Activated naive CD8-positive, alpha-beta T cell treated with anti-CD3 and anti-CD28 coated beads, Interleukin-2, amount 50 U/mL, for 24 hours (primary cell): ENCODE data around the gene TARM1.
"Not testable (repeated sequence)": the region's sequence is repeated elsewhere in the genome, so short reads cannot be mapped to it uniquely, and the experiment has no call there.

Experiments
- ATAC-seq: fragments of 150-1000 bp; cut with Tn5 transposase; one replicate; pipeline ENCODE4 v1.10.0; 2021
- DNase-seq: peaks from one replicate; pipeline ENCODE4 v3.0.0; 2021
- H3K27ac Mint-ChIP-seq: one replicate; pipeline ENCODE4 v1.8.0; 2021; ENCODE audit warnings: mild to moderate bottlenecking, mixed read lengths
- H3K27me3 Mint-ChIP-seq: one replicate; pipeline ENCODE4 v1.8.0; 2021; ENCODE audit warnings: mixed read lengths
- H3K36me3 Mint-ChIP-seq: one replicate; pipeline ENCODE4 v1.8.0; 2021; ENCODE audit warnings: low read depth, mixed read lengths
- H3K4me1 Mint-ChIP-seq: one replicate; pipeline ENCODE4 v1.8.0; 2021; ENCODE audit warnings: mixed read lengths
- H3K4me3 Mint-ChIP-seq: one replicate; pipeline ENCODE4 v1.8.0; 2021; ENCODE audit warnings: mild to moderate bottlenecking, moderate library complexity, mixed read lengths
- H3K9me3 Mint-ChIP-seq: one replicate; pipeline ENCODE4 v1.8.0; 2021; ENCODE audit warnings: mixed read lengths

The TARM1 gene

DNA sequence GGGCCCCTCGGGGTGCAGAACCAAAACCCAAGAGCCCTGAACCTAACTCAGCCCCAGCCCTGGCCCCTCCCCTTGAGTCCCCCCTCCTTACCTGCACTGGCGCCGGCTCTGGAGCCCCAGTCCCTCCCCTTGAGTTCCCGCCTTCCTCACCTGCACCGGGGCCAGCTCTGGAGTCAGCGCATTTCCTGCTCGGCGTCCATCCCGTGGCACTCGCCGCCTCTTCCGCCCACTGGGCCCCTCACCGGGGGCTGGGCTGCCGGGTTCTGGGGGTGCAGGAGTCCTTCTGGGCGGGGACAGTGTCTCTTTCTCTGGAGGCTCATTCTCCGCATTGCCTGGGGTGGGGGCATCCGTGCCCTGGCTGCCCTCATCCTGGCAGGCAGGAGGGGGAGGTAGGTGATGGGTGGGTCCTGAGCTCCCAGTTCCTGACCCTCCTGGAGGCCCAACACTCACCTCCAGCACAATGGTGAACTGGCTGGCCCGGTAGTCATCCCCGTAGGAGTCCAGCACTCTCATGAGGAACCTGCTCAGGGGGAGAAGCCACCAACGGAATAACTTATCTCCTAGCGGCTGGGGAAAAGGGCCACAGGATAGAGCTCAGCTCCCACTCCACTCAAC lies 26.8 kb upstream of the TARM1 start:
- DNase-seq, result no peak
- no peaks in the 10 kb centered on the region for H3K27me3 Mint-ChIP-seq
- no peak overlapping the region for H3K27ac Mint-ChIP-seq
- ATAC-seq, result no peak
- H3K9me3 Mint-ChIP-seq, result no peaks in the 10 kb centered on the region
- peaks cover 11% of the 10 kb centered on the region for H3K4me1 Mint-ChIP-seq
- H3K36me3 Mint-ChIP-seq, result peaks cover 32% of the 10 kb centered on the region
- H3K4me3 Mint-ChIP-seq, result no peak overlapping the region

DNA sequence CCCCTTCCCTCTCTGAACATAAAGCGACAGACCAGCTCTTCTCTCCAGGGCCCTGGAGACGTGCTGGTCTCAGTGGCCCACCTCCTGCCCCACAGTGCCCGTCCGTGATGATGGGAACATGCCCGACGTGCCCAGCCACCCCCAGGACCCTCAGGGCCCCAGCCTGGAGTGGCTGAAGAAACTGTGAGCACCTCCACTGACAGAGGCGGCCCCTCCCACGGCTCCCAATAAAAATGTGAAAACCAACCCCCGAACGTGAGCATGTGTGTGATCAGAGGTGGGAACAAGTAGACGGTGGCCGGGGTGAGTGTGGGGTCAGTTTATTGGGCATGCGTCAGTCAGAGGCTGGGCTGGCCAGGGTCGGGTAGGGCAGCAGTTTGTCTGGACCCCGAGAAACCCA lies 25.6 kb upstream of the TARM1 start:
- no peaks in the 10 kb centered on the region for H3K9me3 Mint-ChIP-seq
- DNase-seq, result no peak
- no peak overlapping the region for H3K4me3 Mint-ChIP-seq
- H3K4me1 Mint-ChIP-seq, result peaks cover 17% of the 10 kb centered on the region
- H3K27me3 Mint-ChIP-seq, result no peaks in the 10 kb centered on the region
- H3K36me3 Mint-ChIP-seq, result peaks cover 33% of the 10 kb centered on the region
- H3K27ac Mint-ChIP-seq, result no peak overlapping the region
- ATAC-seq, result no peak

DNA sequence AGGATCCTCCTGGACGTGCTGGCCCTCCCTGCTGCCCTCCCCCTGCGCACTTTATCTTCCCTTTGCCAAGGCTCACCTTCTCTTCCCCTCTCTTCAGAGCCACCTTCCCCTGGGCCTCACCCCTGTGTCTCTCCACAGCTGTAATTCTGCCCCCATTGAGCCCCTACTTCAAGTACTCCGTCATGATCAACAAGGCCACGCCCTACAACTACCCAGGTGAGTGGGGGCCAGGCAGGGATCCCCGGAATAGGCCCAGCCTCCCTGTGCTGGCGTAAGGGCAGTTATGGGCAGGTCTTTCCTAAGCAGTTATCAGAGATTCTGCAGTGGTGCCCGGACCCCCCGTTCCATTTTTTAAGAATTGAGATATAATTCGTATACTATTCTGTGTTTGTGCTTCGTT lies 24.6 kb upstream of the TARM1 start:
- no peaks in the 10 kb centered on the region for H3K9me3 Mint-ChIP-seq
- peaks cover 18% of the 10 kb centered on the region for H3K4me1 Mint-ChIP-seq
- H3K36me3 Mint-ChIP-seq, result peaks cover 31% of the 10 kb centered on the region
- H3K27ac Mint-ChIP-seq, result no peak overlapping the region
- H3K4me3 Mint-ChIP-seq, result no peak overlapping the region
- H3K27me3 Mint-ChIP-seq, result no peaks in the 10 kb centered on the region
- no peak for DNase-seq
- no peak for ATAC-seq

DNA sequence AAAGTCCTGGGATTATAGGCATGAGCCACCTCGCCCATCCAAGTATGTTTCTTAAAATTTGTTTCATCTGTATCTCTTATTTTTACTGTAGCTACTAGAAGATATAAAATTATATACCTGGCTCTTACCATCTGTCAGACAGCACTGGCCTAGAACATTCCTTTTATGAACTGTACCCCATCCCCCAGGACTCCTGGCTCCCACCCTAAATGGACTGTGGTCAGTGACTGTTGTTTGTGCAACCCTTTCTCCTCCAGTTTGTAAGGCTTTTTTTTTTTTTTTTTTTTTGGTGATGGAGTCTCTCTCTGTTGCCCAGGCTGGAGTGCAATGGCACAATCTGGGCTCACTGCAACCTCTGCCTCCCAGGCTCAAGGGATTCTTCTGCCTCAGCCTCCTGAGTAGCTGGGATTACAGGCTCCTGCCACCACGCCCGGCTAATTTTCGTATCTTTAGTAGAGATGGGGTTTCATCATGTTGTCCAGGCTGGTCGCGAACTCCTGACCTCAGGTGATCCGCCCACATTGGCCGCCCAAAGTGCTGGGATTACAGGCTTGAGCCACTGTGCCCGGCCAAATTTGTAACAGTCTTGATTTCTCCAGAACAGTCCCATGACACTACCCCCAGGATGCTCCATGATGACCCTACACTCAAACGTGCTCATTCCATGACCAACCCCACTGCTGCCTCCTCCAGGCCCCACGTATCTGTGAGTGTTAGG lies 24.0 kb upstream of the TARM1 start:
- Mint-ChIP-seq H3K9me3 (no peaks in the 10 kb centered on the region), H3K4me3 (no peak overlapping the region), H3K36me3 (peaks cover 27% of the 10 kb centered on the region), H3K27ac (no peak overlapping the region), H3K27me3 (no peaks in the 10 kb centered on the region), H3K4me1 (peaks cover 18% of the 10 kb centered on the region)
- no peak for DNase-seq
- ATAC-seq, result no peak

DNA sequence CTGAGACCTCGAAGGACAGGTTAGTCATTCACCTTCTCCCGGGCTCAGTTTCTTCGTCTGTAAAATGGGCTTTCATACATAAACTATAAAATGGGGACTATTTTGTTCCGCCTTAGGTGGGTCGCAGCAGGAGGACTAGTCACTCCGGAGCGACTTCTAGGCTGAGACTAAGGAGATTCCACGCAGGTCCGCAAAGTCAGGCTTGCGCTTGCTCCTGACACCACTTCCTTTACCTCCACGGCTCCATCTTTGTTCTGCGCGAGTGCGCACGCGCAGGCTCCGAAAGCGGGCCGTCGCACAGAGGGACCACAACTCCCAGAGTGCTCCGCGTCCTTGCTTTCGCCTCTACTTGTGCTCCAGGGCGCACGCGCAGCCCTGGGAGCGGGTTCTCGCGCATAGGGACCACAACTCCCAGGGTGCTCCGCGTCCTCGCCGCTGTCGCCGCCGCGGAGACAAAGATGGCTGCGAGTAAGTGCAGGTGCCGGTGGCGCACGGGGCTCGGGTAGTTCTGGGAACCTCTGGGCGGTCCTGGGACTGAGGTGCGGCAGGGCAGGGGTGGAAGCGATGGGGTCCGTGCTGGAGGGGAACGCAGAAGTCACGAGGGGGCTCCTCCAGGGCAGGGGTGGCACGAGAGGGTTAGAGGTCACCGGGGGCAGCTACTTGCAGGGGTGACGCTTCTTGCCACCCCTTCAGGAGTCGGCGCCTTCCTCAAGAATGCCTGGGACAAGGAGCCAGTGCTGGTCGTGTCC lies 21.4 kb upstream of the TARM1 start, which contains the start of gene NDUFA3:
TSS of gene NDUFA3 (plus strand) at position 435 of the 749 bp plus-strand sequence. CDS start at position 459, 24 bp downstream.
- Mint-ChIP-seq H3K9me3 (no peaks in the 10 kb centered on the region), H3K36me3 (peaks cover 24% of the 10 kb centered on the region), H3K27me3 (no peaks in the 10 kb centered on the region), H3K27ac (peak within 1 kb of the TSS; percentile 92), H3K4me3 (peak within 1 kb of the TSS; percentile 93), H3K4me1 (peaks cover 18% of the 10 kb centered on the region)
- DNase-seq, result peak; percentile 96
- ATAC-seq, result peak; percentile 98

DNA sequence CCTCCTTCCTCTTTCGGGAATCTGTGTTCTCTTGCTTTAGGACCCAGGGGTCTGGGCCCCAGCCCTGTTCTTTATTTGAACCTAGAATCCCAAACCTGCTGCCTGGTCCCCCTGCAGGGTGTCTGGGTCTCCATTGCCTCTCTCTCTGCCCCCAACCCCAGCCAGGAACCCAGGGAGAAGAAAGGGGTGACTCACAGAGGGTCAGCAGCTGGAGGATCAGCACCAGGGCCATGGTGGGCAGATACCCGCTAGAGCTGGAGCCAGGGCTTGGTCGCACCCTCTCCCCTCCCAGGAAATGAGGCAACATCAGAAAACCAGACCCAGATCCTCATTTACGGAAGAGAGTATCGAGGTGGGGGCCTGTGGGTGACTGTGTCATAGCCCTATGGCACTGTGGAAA lies 19.4 kb upstream of the TARM1 start, which contains the start of gene OSCAR:
TSS of gene OSCAR (minus strand) at position 243 of the 400 bp plus-strand sequence. CDS start at position 232, 11 bp downstream.
- ATAC-seq, result no peak
- H3K27me3 Mint-ChIP-seq, result peaks cover 5% of the 10 kb centered on the region
- peaks cover 22% of the 10 kb centered on the region for H3K4me1 Mint-ChIP-seq
- DNase-seq, result no peak
- no peak within 1 kb of the TSS for H3K27ac Mint-ChIP-seq
- H3K36me3 Mint-ChIP-seq, result peaks cover 10% of the 10 kb centered on the region
- H3K4me3 Mint-ChIP-seq, result peak within 1 kb of the TSS; percentile 51
- H3K9me3 Mint-ChIP-seq, result no peaks in the 10 kb centered on the region

DNA sequence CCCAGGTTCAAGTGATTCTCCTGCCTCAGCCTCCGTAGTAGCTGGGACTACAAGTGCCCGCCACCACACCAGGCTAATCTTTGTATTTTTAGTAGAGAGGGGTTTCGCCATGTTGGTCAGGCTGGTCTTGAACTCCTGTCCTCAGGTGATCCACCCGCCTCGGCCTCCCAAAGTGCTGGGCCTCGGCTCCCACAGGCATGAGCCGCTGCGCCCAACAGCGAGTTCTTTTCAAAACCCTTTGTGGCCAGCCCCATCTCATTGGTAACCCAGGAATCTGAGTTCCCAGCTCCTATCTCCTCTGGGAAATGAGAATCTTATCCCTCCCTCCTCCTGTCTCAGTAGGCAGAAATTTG lies 18.7 kb upstream of the TARM1 start:
- H3K27ac Mint-ChIP-seq, H3K36me3 Mint-ChIP-seq, ATAC-seq, H3K4me3 Mint-ChIP-seq, H3K27me3 Mint-ChIP-seq, H3K9me3 Mint-ChIP-seq, DNase-seq: not testable (repeated sequence)
- peaks cover 23% of the 10 kb centered on the region for H3K4me1 Mint-ChIP-seq

DNA sequence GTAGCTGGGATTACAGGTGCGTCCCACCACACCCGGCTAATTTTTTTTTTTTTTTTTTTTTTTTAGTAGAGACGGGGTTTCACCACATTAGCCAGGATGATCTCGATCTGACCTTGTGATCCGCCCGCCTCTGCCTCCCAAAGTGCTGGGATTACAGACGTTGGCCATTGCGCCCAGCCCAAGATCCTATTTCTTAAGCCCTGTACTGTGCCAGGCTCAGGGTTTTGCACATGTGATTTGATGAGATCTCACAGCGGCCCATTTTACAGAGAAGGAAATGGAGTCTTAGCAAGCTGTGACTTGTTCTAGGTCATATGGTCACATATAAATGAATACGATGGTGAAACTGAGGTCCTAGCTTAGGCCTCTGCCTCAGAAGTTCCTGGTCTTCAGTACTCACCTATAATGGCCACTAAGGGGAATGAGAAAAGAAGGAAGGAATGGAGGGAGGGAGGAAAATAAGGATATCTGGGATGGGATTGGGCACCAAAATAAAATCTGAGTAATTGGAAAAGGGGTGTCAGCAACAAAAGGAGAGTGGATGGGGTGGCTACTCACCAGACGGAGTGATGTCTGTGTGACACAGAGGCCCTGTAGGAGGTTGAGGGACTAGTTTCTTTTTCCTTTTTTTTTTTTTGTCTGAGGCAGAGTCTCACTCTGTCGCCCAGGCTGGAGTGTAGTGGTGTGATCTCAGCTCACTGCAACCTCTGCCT lies 18.2 kb upstream of the TARM1 start:
- no peak for DNase-seq
- peaks cover 4% of the 10 kb centered on the region for H3K36me3 Mint-ChIP-seq
- H3K4me1 Mint-ChIP-seq, result peaks cover 23% of the 10 kb centered on the region
- H3K9me3 Mint-ChIP-seq, result no peaks in the 10 kb centered on the region
- H3K27ac Mint-ChIP-seq, result no peak overlapping the region
- no peak for ATAC-seq
- peaks cover 14% of the 10 kb centered on the region for H3K27me3 Mint-ChIP-seq
- H3K4me3 Mint-ChIP-seq, result no peak overlapping the region

DNA sequence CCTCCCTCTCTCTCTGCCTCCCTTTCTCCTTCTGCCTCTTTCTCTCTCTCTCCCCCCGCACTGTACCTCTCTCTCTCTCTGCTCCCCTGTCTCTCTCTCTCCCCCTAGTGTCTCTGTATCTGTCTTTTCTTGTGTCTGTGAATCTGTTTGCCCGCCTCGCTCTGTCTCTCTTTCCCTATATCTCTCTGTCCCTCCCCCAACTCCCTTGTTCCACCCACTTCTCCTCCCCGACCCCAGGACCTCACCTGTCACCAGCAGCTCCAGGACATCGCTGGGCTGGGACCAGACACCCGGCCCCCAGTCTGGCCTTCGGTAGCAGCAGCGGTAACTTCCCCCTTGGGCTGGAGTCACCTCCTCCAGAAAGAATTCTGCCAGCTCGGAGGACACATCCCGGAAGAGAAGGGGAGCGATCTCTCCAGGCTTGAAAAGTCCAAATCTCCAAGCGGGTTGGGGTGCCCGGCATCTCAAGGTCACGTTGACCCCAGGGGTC lies 15.5 kb upstream of the TARM1 start:
- Mint-ChIP-seq H3K36me3 (no peaks in the 10 kb centered on the region), H3K9me3 (no peaks in the 10 kb centered on the region)
- no peak for DNase-seq

DNA sequence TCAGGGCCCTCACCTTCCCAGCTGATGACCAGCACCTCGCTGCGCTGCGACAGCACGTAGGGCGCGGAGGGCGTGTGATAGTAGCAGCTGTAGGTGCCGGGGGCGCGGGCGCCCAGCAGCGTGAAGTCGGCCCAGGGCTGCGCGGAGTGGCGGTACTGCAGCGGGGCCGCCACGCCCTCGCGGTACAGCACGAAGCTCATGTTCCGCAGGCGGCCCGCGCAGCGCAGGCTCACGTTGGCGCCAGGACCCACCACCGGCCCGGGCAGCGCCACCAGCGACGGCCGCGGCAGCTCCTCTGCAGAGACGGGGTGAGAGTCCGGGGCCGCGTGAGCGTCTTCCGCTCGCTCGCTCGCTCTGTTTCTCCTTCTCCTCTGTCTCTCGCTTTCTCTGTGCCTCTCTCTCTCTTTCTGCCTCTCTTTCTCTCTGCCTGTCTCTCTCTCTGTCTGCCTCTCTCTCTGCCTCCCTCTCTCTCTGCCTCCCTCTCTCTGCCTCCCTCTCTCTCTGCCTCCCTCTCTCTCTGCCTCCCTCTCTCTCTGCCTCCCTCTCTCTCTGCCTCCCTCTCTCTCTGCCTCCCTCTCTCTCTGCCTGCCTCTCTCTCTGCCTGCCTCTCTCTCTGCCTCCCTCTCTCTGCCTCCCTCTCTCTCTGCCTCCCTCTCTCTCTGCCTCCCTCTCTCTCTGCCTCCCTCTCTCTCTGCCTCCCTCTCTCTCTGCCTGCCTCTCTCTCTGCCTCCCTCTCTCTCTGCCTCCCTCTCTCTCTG lies 14.9 kb upstream of the TARM1 start:
- peak; percentile 76 for ATAC-seq
- not testable (repeated sequence) for H3K9me3 Mint-ChIP-seq, H3K27ac Mint-ChIP-seq, H3K36me3 Mint-ChIP-seq, H3K4me1 Mint-ChIP-seq
- H3K27me3 Mint-ChIP-seq, result peaks cover 28% of the 10 kb centered on the region
- peak; percentile 59 for DNase-seq
- H3K4me3 Mint-ChIP-seq, result peak overlapping the region; percentile 66

More for the DNA sequence above, 15.5 kb upstream of the TARM1 start:
- ATAC-seq, result peak; percentile 33
- Mint-ChIP-seq H3K27ac (no peak overlapping the region), H3K27me3 (peaks cover 24% of the 10 kb centered on the region), H3K4me3 (peak overlapping the region; percentile 64), H3K4me1 (peaks cover 9% of the 10 kb centered on the region)

DNA sequence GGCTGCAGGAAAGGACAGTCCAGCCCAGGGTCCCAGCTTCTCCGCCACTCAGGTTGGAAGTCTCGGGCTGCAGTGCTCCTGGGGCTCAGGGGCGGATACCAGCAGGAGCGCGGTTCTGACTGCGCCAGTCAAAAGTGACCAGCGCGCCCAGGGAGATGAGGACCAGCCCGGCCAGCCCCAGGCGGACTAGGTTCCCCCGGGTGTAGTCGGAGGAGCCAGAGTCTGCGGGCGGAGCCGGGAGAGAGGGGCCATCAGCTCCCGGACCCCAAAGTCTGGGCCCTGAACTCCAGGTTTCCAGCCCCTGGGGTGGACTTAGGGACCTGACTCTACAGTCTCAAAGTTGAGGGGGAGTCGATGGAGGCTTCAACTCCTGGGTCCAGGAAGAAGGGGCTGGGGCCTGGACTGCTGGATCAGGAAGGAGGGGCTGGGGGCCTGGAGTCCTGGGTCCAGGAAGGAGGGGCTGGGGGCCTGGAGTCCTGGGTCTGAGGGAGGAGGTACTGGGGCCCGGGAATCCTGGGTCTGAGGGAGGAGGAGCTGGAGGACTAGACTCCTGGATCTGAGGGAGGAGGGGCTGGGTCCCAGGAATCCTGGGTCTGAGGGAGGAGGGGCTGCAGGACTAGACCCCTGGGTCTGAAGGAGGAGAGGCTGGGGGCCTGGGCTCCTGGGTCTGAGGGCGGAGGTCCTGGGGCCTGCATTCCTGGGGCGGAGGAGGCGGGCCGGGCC lies 14.1 kb upstream of the TARM1 start:
- Mint-ChIP-seq H3K4me1 (peaks cover 8% of the 10 kb centered on the region), H3K9me3 (no peaks in the 10 kb centered on the region), H3K27ac (no peak overlapping the region), H3K36me3 (no peaks in the 10 kb centered on the region), H3K27me3 (peaks cover 28% of the 10 kb centered on the region), H3K4me3 (no peak overlapping the region)
- DNase-seq (no peak), ATAC-seq (no peak)

DNA sequence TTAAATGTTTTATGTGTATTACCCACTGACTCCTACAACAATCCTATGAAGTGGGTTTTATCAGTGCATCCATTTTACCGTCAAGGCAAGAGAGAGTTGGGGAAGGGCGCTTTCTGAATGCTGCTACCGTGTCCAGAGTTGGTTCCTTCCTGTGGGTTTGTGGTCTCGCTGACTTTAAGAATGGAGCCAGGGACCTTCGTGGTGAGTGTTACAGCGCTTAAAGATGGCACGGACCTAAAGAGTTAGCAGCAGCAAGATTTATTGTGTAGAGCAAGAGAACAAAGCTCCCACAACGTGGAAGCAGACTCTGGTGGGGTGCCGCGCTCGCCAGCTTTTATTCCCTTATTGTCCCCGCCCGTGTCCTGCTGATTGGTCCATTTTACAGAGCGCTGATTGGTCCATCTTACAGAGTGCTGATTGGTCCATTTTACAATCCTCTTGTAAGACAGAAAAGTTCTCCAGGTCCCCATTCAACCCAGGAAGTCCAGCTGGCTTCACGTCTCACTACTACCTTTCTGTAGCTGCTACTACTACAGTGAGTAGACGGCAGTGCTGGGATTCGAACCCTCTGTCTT lies 13.3 kb upstream of the TARM1 start:
- H3K4me3 Mint-ChIP-seq, result no peak overlapping the region

DNA sequence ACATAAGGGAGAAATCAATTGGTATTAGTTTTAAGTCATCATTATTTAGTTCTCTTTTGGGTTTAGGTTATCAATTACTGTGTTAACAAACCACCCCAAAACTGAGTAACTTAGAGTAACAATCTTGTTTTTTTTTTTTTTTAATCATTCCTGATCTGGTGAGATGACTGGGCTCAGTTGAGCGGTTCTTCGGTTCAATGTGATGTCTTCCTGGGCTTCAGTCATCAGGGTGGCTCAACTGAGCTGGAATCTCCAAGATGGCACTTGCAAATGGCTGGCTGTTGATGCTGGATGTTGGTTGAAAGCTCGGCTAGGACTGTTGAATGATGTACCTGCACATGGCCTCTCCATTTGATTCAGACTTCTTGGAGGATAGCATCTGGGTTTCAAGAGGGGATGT lies 3.2 kb upstream of the TARM1 start:
- H3K27me3 Mint-ChIP-seq, result peaks cover 8% of the 10 kb centered on the region
- H3K4me1 Mint-ChIP-seq, result no peaks in the 10 kb centered on the region
- no peaks in the 10 kb centered on the region for H3K36me3 Mint-ChIP-seq
- no peak overlapping the region for H3K27ac Mint-ChIP-seq
- ATAC-seq, result no peak
- no peak for DNase-seq
- H3K9me3 Mint-ChIP-seq, result peaks cover 7% of the 10 kb centered on the region
- H3K4me3 Mint-ChIP-seq, result no peak overlapping the region

More for the DNA sequence above, 13.3 kb upstream of the TARM1 start:
- Mint-ChIP-seq H3K4me1 (peaks cover 8% of the 10 kb centered on the region), H3K27me3 (peaks cover 28% of the 10 kb centered on the region), H3K36me3 (no peaks in the 10 kb centered on the region), H3K9me3 (no peaks in the 10 kb centered on the region), H3K27ac (no peak overlapping the region)
- DNase-seq (no peak), ATAC-seq (no peak)
